HL-60 (cell line): ENCODE data around the gene SETBP1.

Experiments
- GABPA ChIP-seq: IDR thresholded peaks from 2 replicates; pipeline ENCODE4 v1.6.1; 2012; ENCODE audit warnings: low read depth
- POLR2AphosphoS5 ChIP-seq: IDR thresholded peaks from 2 replicates; pipeline ENCODE4 v1.6.1; 2012; ENCODE audit warnings: low read depth
- TF ChIP-seq, protein P1 (sequence below): IDR thresholded peaks from one replicate; pipeline ENCODE4 v1.5.1; 2011; ENCODE audit warnings: low read length, control low read depth, inconsistent platforms; ENCODE audit not compliant: insufficient read depth
- TF ChIP-seq, protein P2 (sequence below): IDR thresholded peaks from 2 replicates; pipeline ENCODE4 v1.6.1; 2012; ENCODE audit warnings: low read depth; ENCODE audit not compliant: insufficient replicate concordance

DNA sequence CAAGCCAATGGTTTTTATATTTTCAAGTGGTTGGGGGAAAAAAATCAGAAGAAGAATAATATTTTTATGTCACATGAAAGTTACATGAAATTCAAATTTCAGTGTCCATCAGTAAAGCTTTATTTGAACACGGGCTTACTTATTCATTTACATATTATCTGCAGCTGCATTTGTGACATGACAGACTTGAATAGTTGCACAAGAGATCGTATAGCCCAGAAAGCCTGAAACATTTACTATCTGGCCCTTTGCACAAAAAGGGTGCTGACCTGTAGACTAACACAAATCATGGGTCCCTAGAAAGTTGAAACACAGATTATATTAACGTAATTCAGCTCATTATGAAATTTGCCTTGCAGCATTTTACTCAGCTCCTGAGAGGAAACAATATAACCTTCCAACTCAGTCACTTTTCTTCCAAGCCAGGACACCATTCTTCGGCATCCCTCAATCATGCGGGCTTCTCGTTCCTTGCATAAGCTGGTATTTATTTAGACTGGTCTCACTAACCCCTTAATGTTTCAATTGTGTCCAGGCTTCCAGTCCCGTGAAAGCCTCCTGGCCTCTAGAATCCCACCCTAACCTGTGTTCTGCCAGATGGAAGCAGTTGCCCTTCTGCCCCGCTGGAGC is 402.7 kb downstream of the SETBP1 start:
- TF ChIP-seq, protein P1, sequence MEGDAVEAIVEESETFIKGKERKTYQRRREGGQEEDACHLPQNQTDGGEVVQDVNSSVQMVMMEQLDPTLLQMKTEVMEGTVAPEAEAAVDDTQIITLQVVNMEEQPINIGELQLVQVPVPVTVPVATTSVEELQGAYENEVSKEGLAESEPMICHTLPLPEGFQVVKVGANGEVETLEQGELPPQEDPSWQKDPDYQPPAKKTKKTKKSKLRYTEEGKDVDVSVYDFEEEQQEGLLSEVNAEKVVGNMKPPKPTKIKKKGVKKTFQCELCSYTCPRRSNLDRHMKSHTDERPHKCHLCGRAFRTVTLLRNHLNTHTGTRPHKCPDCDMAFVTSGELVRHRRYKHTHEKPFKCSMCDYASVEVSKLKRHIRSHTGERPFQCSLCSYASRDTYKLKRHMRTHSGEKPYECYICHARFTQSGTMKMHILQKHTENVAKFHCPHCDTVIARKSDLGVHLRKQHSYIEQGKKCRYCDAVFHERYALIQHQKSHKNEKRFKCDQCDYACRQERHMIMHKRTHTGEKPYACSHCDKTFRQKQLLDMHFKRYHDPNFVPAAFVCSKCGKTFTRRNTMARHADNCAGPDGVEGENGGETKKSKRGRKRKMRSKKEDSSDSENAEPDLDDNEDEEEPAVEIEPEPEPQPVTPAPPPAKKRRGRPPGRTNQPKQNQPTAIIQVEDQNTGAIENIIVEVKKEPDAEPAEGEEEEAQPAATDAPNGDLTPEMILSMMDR = no peak
- TF ChIP-seq, protein P2, sequence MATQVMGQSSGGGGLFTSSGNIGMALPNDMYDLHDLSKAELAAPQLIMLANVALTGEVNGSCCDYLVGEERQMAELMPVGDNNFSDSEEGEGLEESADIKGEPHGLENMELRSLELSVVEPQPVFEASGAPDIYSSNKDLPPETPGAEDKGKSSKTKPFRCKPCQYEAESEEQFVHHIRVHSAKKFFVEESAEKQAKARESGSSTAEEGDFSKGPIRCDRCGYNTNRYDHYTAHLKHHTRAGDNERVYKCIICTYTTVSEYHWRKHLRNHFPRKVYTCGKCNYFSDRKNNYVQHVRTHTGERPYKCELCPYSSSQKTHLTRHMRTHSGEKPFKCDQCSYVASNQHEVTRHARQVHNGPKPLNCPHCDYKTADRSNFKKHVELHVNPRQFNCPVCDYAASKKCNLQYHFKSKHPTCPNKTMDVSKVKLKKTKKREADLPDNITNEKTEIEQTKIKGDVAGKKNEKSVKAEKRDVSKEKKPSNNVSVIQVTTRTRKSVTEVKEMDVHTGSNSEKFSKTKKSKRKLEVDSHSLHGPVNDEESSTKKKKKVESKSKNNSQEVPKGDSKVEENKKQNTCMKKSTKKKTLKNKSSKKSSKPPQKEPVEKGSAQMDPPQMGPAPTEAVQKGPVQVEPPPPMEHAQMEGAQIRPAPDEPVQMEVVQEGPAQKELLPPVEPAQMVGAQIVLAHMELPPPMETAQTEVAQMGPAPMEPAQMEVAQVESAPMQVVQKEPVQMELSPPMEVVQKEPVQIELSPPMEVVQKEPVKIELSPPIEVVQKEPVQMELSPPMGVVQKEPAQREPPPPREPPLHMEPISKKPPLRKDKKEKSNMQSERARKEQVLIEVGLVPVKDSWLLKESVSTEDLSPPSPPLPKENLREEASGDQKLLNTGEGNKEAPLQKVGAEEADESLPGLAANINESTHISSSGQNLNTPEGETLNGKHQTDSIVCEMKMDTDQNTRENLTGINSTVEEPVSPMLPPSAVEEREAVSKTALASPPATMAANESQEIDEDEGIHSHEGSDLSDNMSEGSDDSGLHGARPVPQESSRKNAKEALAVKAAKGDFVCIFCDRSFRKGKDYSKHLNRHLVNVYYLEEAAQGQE = no peak
- no peak for TF ChIP-seq GABPA
- no peak for TF ChIP-seq POLR2AphosphoS5
